K562 (cell line): Measurements from ENCODE around the gene PICK1. TPM values are rescaled to one million over a fixed set of nuclear protein-coding genes. Genes with fewer than 3 reads are reported as not detected.

Experiments used
- ATAC-seq: fragments of 200-7000 bp; cut with Tn5 transposase; 3 replicates; pipeline ENCODE4 v1.9.1; 2020; ENCODE audit warnings: moderate library complexity
- BruUV-seq: library from RNA; stranded (reverse); fragments of 400-500 nt; replicated peaks from 2 replicates; lab custom pipeline; 2021; lab: Mats Ljungman, UMichigan
- CTCF ChIA-PET: fragments of 300-600 bp; formaldehyde crosslinking; extraction: SDS; loops from one replicate; lab custom pipeline; 2021; ENCODE audit warnings: low intra/inter-chr PET ratio; lab: Yijun Ruan, JAX
- POLR2A ChIA-PET: fragments of 300-600, 350-650 bp; sonication (Branson Sonifier 250); formaldehyde crosslinking; extraction: SDS; loops from one replicate; lab custom pipeline; 2021; ENCODE audit warnings: antibody characterized with exemption, inconsistent platforms; lab: Yijun Ruan, JAX
- DNase-seq, 4 experiments: peaks; one replicate each; pipeline versions ENCODE4 v3.0.0 to v3.0.0-alpha.2; 2011 to 2018; ENCODE audit warnings: low spot score in 3 of 4, mixed read lengths in 3 of 4; ENCODE audit errors: extremely low read depth in 1 of 4
- FAIRE-seq: peaks from 2 replicates; lab custom pipeline; 2011; peaks lifted over from hg19 to GRCh38; lab: Jason Lieb, UNC
- H2AFZ ChIP-seq: 2 replicates; pipeline ENCODE4 v1.6.0; 2011; ENCODE audit warnings: low read depth, low read length, control low read depth, inconsistent platforms
- H3K27ac ChIP-seq: fragments of 200-600 bp; 3 replicates; pipeline ENCODE4 v1.8.0; 2011; ENCODE audit warnings: low read depth, mild to moderate bottlenecking, control low read depth, inconsistent platforms, low read length, moderate library complexity, mixed read lengths; ENCODE audit errors: extremely low read depth
- H3K27me3 ChIP-seq, 2 experiments: fragments of 300-600 bp in 1 of 2; 2 replicates in 1 of 2; 3 replicates in 1 of 2; pipeline versions ENCODE4 v1.6.0 to v1.8.0; 2011; ENCODE audit warnings: inconsistent platforms in 2 of 2, low read length in 2 of 2, mild to moderate bottlenecking in 1 of 2, mixed read lengths in 1 of 2, moderate library complexity in 1 of 2; ENCODE audit not compliant: control insufficient read depth in 2 of 2, insufficient read depth in 2 of 2
- H3K36me3 ChIP-seq: fragments of 300-600 bp; 3 replicates; pipeline ENCODE4 v1.8.0; 2011; ENCODE audit warnings: mild to moderate bottlenecking, low read length, inconsistent platforms; ENCODE audit not compliant: control insufficient read depth, insufficient read depth
- H3K4me1 ChIP-seq, 2 experiments: fragments of 200-600 bp in 1 of 2; replicated peaks in 1 of 2; 2 replicates in 1 of 2; 3 replicates in 1 of 2; pipeline versions ENCODE4 v1.5.1 to v1.8.0; 2011; ENCODE audit warnings: inconsistent platforms in 2 of 2, low read length in 2 of 2, mild to moderate bottlenecking in 1 of 2, mixed read lengths in 1 of 2, moderate library complexity in 1 of 2; ENCODE audit not compliant: control insufficient read depth in 2 of 2, insufficient read depth in 2 of 2
- H3K4me2 ChIP-seq: 2 replicates; pipeline ENCODE4 v1.6.1; 2011; ENCODE audit warnings: low read length, control low read depth, inconsistent platforms, mixed read lengths; ENCODE audit not compliant: insufficient read depth
- H3K4me3 ChIP-seq: fragments of 200-600 bp; sonication (generic), shearing (Covaris generic); 2 replicates; pipeline ENCODE4 v1.5.1; 2016; ENCODE audit warnings: control low read depth, inconsistent platforms
- H3K79me2 ChIP-seq: fragments of 200-600 bp; 3 replicates; pipeline ENCODE4 v1.8.0; 2011; ENCODE audit warnings: low read length, inconsistent platforms; ENCODE audit not compliant: control insufficient read depth, insufficient read depth
- H3K9ac ChIP-seq, 2 experiments: 2 replicates each; pipeline versions ENCODE4 v1.6.0 to v1.6.1; 2011; ENCODE audit warnings: low read depth in 2 of 2, low read length in 2 of 2, control low read depth in 1 of 2, inconsistent platforms in 1 of 2, mild to moderate bottlenecking in 1 of 2, mixed read lengths in 1 of 2; ENCODE audit not compliant: insufficient read depth in 1 of 2
- H3K9me1 ChIP-seq: one replicate; pipeline ENCODE4 v1.6.0; 2011; ENCODE audit warnings: inconsistent platforms, mild to moderate bottlenecking, low read length, moderate library complexity; ENCODE audit not compliant: control insufficient read depth, insufficient read depth
- H3K9me3 ChIP-seq: replicated peaks from 2 replicates; pipeline ENCODE4 v1.5.1; 2011; ENCODE audit warnings: low read depth, low read length, inconsistent platforms; ENCODE audit not compliant: control insufficient read depth, insufficient read depth
- H4K20me1 ChIP-seq: replicated peaks from 2 replicates; pipeline ENCODE4 v1.6.1; 2011; ENCODE audit warnings: low read length, inconsistent platforms, mixed read lengths; ENCODE audit not compliant: control insufficient read depth, insufficient read depth
- ADNP ChIP-seq: fragments of 200-800 bp; sonication (Bioruptor generic); IDR thresholded peaks from 2 replicates; pipeline ENCODE4 v1.6.1; 2016; ENCODE audit warnings: missing genetic modification characterization, missing compliant biosample characterization
- CEBPB ChIP-seq: fragments of 450-650 bp; IDR thresholded peaks from 2 replicates; pipeline ENCODE4 v1.6.1; 2016; ENCODE audit warnings: missing genetic modification characterization, missing compliant biosample characterization
- DIDO1 ChIP-seq: fragments of 450-650 bp; IDR thresholded peaks from 2 replicates; pipeline ENCODE4 v1.6.1; 2016; ENCODE audit warnings: low read depth, missing biosample characterization, missing genetic modification characterization
- E2F3 ChIP-seq: fragments of 250-450 bp; sonication (Bioruptor Pico); IDR thresholded peaks from 2 replicates; pipeline ENCODE4 v1.4.0; 2020; ENCODE audit warnings: mild to moderate bottlenecking
- EHMT2 ChIP-seq: fragments of 450-650 bp; IDR thresholded peaks from 2 replicates; pipeline ENCODE4 v1.6.1; 2018; ENCODE audit warnings: antibody characterized with exemption
- HES1 ChIP-seq: fragments of 450-650 bp; IDR thresholded peaks from 2 replicates; pipeline ENCODE4 v1.6.1; 2016; ENCODE audit warnings: low read depth, mild to moderate bottlenecking, moderate library complexity
- HMGXB4 ChIP-seq: sonication (generic); formaldehyde crosslinking; IDR thresholded peaks from 2 replicates; pipeline ENCODE4 v1.8.1; 2023; ENCODE audit warnings: mild to moderate bottlenecking, missing genetic modification reagents
- NBN ChIP-seq: fragments of 450-650 bp; IDR thresholded peaks from 2 replicates; pipeline ENCODE4 v1.6.1; 2016; ENCODE audit warnings: low read depth, mild to moderate bottlenecking
- NCOA1 ChIP-seq: fragments of 450-650 bp; IDR thresholded peaks from 2 replicates; pipeline ENCODE4 v1.6.1; 2016; ENCODE audit warnings: low read depth
- NFYB ChIP-seq: IDR thresholded peaks from 2 replicates; pipeline ENCODE4 v1.6.1; 2011; ENCODE audit warnings: mild to moderate bottlenecking, moderate library complexity; ENCODE audit not compliant: insufficient read length; ENCODE audit errors: extremely low read depth
- PHB2 ChIP-seq: fragments of 450-650 bp; IDR thresholded peaks from 2 replicates; pipeline ENCODE4 v1.6.1; 2017; ENCODE audit warnings: low read depth
- PML ChIP-seq: IDR thresholded peaks from 2 replicates; pipeline ENCODE4 v1.6.1; 2012; ENCODE audit warnings: low read length, inconsistent platforms
- SNIP1 ChIP-seq: fragments of 450-650 bp; IDR thresholded peaks from 2 replicates; pipeline ENCODE4 v1.7.1; 2017; ENCODE audit warnings: low read depth, mild to moderate bottlenecking
- STAG1 ChIP-seq: sonication (generic); formaldehyde crosslinking; IDR thresholded peaks from 2 replicates; pipeline ENCODE4 v1.5.0; 2020; ENCODE audit warnings: missing genetic modification reagents, borderline replicate concordance
- TCF15 ChIP-seq: fragments of 250-450 bp; sonication (Bioruptor Pico); IDR thresholded peaks from 2 replicates; pipeline ENCODE4 v1.8.0; 2022; ENCODE audit warnings: moderate library complexity, mild to moderate bottlenecking, inconsistent platforms
- TCF7 ChIP-seq: sonication (generic); IDR thresholded peaks from 2 replicates; pipeline ENCODE4 v1.6.1; 2016; ENCODE audit warnings: antibody characterized with exemption, borderline replicate concordance
- THRAP3 ChIP-seq: fragments of 450-650 bp; IDR thresholded peaks from 2 replicates; pipeline ENCODE4 v1.6.1; 2016; ENCODE audit warnings: mild to moderate bottlenecking, inconsistent platforms, borderline replicate concordance
- ZNF146 ChIP-seq: IDR thresholded peaks from one replicate; pipeline ENCODE4 v1.6.1; 2018; ENCODE audit warnings: missing compliant biosample characterization; ENCODE audit not compliant: unreplicated experiment
- WGBS: fragments of 100-300 bp; shearing (Covaris generic); methylation state at CpG from one replicate; pipeline ENCODE4 v1.1.6; 2016; ENCODE audit warnings: low coverage, mixed read lengths; ENCODE audit not compliant: insufficient coverage; ENCODE audit errors: missing lambda C conversion rate; 5-methylcytosine and 5-hydroxymethylcytosine counted together
- in situ Hi-C: fragments of 300-500 bp; cut with MboI; formaldehyde crosslinking; loops from 4 replicates; pipeline ENCODE4 v1.15.0; 2018; ENCODE audit warnings: inconsistent platforms, mixed read lengths
- intact Hi-C: fragments of 100-400 bp; cut with micrococcal nuclease; formaldehyde crosslinking; loops from 2 replicates; pipeline ENCODE4 v1.14.2; 2022
- polyA plus RNA-seq, 8 experiments: library from polyadenylated mRNA; depleted of rRNA in 4 of 8; stranded (reverse) in 5 of 8; unstranded in 3 of 8; fragments of >200 nt; fragmentation: Nextera tagmentation in 2 of 8; fragmentation: Illumina TruSeq in 1 of 8; extraction: Ambion mirVana in 2 of 8; extraction: Trizol in 1 of 8; gene quantifications; 2 replicates each; pipeline versions ENCODE4 v1.2.1 to v1.2.3, GENCODE V29; 2011 to 2014; ENCODE audit warnings: inconsistent platforms in 1 of 8, missing spikeins in 1 of 8
- total RNA-seq, 7 experiments: library from RNA; depleted of rRNA in 6 of 7; stranded (reverse); fragments of >200 nt in 6 of 7; fragmentation: Illumina TruSeq in 2 of 7; extraction: Trizol in 2 of 7; gene quantifications; 2 replicates each; pipeline versions ENCODE4 v1.2.1 to v1.2.3, GENCODE V29; 2011 to 2021; ENCODE audit warnings: low replicate concordance in 1 of 7

Gene PICK1
- total and polyA plus RNA-seq, 9 of the 15 experiments (the other 6 are each of a cell fraction or from before 2014, with no cell fraction given), result 0.06 to 11.0 (median 7.9) TPM; not detected in 1

GRCh38 chr22:38062791-38063190, 5.6 kb downstream of the PICK1 start:
- Histone ChIP-seq H3K27ac (no peak overlapping the region), H4K20me1 (no peaks in the 10 kb centered on the region), H3K9ac (no peak overlapping the region), H3K9me3 (no peaks in the 10 kb centered on the region), H3K4me1 (peaks cover 0 to under 1% of the 10 kb centered on the region in 2 experiments; a peak in 2 of 5 replicates), H3K9me1 (no peaks in the 10 kb centered on the region), H3K27me3 (no peaks in the 10 kb centered on the region), H2AFZ (no peak overlapping the region)
- in situ Hi-C loops, result loop anchor here (10.0 to 25.0 kb wide), 3 partner anchors 292 to 950 kb away; partner anchors contain the start of genes APOBEC3C and APOBEC3D
- intact Hi-C loops, result no loop called here
- BruUV-seq, result no TSS peak
- ATAC-seq (no peak), FAIRE-seq (no peak)
- ChIA-PET POLR2A (no interaction called here), CTCF (no interaction called here)
- WGBS, result 65% methylated on average over 6 of the region's 6 CpGs
- no peak for TF ChIP-seq ZNF146 (CRISPR knock-in tag)
- no peak for TF ChIP-seq TCF7
- TF ChIP-seq NBN, result no peak
- no peak for TF ChIP-seq SNIP1
- no peak for TF ChIP-seq PHB2
- no peak for TF ChIP-seq HES1
- TF ChIP-seq ADNP (tag), result no peak
- TF ChIP-seq CEBPB (tag), result no peak
- no peak for TF ChIP-seq E2F3 (CRISPR knock-in tag)
- no peak for TF ChIP-seq NCOA1
- no peak for TF ChIP-seq TCF15 (CRISPR knock-in tag)
- no peak for TF ChIP-seq NFYB
- no peak for TF ChIP-seq DIDO1
- no peak for TF ChIP-seq EHMT2
- TF ChIP-seq PML, result no peak
- no peak for TF ChIP-seq THRAP3
- no peak for TF ChIP-seq STAG1 (CRISPR knock-in tag)
- no peak for TF ChIP-seq HMGXB4 (CRISPR knock-in tag)
- TF ChIP-seq, all 486 proteins: peak for 0
- no peak for DNase-seq
- Histone ChIP-seq H3K4me3 (no peak overlapping the region), H3K4me2 (no peak overlapping the region), H3K36me3 (no peaks in the 10 kb centered on the region), H3K79me2 (0 out of 3 replicates have a peak, but pooled peaks cover under 1% of the 10 kb centered on the region)
